Erythroblast (primary cell): Measurements from ENCODE around the gene H6PD.

Experiments used
- GATA1 ChIP-seq: IDR thresholded peaks from 2 replicates; pipeline ENCODE4 v1.6.1; 2011; ENCODE audit warnings: low read depth, mild to moderate bottlenecking, control low read depth, low read length, moderate library complexity
- POLR2A ChIP-seq: IDR thresholded peaks from 2 replicates; pipeline ENCODE4 v1.6.1; 2011; ENCODE audit warnings: mild to moderate bottlenecking, low read length

DNA sequence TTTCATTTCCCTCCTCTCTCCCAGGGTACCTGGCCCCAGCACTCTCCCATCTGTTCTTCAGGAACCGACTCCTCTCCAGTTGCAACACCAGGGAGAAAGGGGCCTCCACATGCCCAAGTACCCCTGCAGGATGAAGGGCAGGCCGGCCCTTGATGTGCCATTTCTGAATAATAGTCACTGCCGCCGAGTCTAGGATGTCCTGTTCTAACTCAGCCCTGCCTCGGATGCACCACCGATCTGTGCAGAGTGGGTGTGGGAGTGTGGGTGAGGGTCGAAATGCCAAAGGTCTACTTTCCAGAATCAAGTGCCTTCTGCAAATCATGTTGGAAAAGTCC is 32.7 kb downstream of the H6PD start:
- TF ChIP-seq POLR2A (no peak), GATA1 (no peak)
